ENCODE data around the gene DACH1.
"Not testable (repeated sequence)": the region's sequence is repeated elsewhere in the genome, so short reads cannot be mapped to it uniquely, and the experiment has no call there.

DACH1 gene

GRCh38 chr13:71867131-71867814 lies at the start of gene DACH1:
DACH1 (minus strand) TSS chr13:71867204.
- DNase-seq (ENCODE audit: low read depth, low spot score): peak; percentile 93

- DNase-seq (ENCODE audit: low read depth, low spot score): no peak
Measured at GRCh38 chr13:71913717-71914116, 46.7 kb upstream of the DACH1 start.

GRCh38 chr13:71912524-71912923 lies 45.5 kb upstream of the DACH1 start:
- peak; percentile 43 for DNase-seq (ENCODE audit: low read depth, low spot score)

- no peak for DNase-seq (ENCODE audit: low read depth, low spot score)
Measured at GRCh38 chr13:71906448-71906847, 39.4 kb upstream of the DACH1 start.

GRCh38 chr13:71902676-71903075 lies 35.7 kb upstream of the DACH1 start:
- no peak for DNase-seq (ENCODE audit: low read depth, low spot score)

GRCh38 chr13:71893506-71893905 lies 26.5 kb upstream of the DACH1 start:
- DNase-seq (ENCODE audit: low read depth, low spot score): not testable (repeated sequence)

GRCh38 chr13:71886880-71887279 lies 19.9 kb upstream of the DACH1 start:
- DNase-seq (ENCODE audit: low read depth, low spot score): no peak

- no peak for DNase-seq (ENCODE audit: low read depth, low spot score)
Measured at GRCh38 chr13:71882120-71882519, 15.1 kb upstream of the DACH1 start.

GRCh38 chr13:71880753-71881541 lies 13.9 kb upstream of the DACH1 start:
- DNase-seq (ENCODE audit: low read depth, low spot score): peak; percentile 76

- DNase-seq (ENCODE audit: low read depth, low spot score): no peak
Measured at GRCh38 chr13:71879808-71880344, 12.9 kb upstream of the DACH1 start.

- DNase-seq (ENCODE audit: low read depth, low spot score): peak; percentile 53
Measured at GRCh38 chr13:71879129-71879535, 12.1 kb upstream of the DACH1 start.

- DNase-seq (ENCODE audit: low read depth, low spot score): peak; percentile 39
Measured at GRCh38 chr13:71877256-71877653, 10.3 kb upstream of the DACH1 start.

- no peak for DNase-seq (ENCODE audit: low read depth, low spot score)
Measured at GRCh38 chr13:71876648-71877255, 9.7 kb upstream of the DACH1 start.

- no peak for DNase-seq (ENCODE audit: low read depth, low spot score)
Measured at GRCh38 chr13:71875823-71876222, 8.8 kb upstream of the DACH1 start.

GRCh38 chr13:71874458-71874857 lies 7.5 kb upstream of the DACH1 start:
- DNase-seq (ENCODE audit: low read depth, low spot score): no peak

GRCh38 chr13:71873418-71874247 lies 6.6 kb upstream of the DACH1 start:
- no peak for DNase-seq (ENCODE audit: low read depth, low spot score)

GRCh38 chr13:71871844-71872243 lies 4.8 kb upstream of the DACH1 start:
- no peak for DNase-seq (ENCODE audit: low read depth, low spot score)

- no peak for DNase-seq (ENCODE audit: low read depth, low spot score)
Measured at GRCh38 chr13:71871176-71871754, 4.3 kb upstream of the DACH1 start.

- no peak for DNase-seq (ENCODE audit: low read depth, low spot score)
Measured at GRCh38 chr13:71870100-71870499, 3.1 kb upstream of the DACH1 start.

- DNase-seq (ENCODE audit: low read depth, low spot score): no peak
Measured at GRCh38 chr13:71869274-71869673, 2.3 kb upstream of the DACH1 start.
